OCI-M2 (cell line): ENCODE data around the gene HNRNPUL1.
"Not testable (repeated sequence)": the region's sequence is repeated elsewhere in the genome, so short reads cannot be mapped to it uniquely, and the experiment has no call there.

Experiments
- DNase-seq: peaks from one replicate; lab custom pipeline; 2025; ENCODE audit not compliant: unreplicated experiment; lab: John Stamatoyannopoulos, UW

The HNRNPUL1 gene

GRCh38 chr19:41263850-41264580, at the start of gene HNRNPUL1:
Gene HNRNPUL1, plus strand, starts transcription at chr19:41264372. Its CDS starts 132 bp downstream, at chr19:41264504.
- peak; percentile 99 for DNase-seq

- no peak for DNase-seq
Observed at GRCh38 chr19:41217741-41218140, 46.4 kb upstream of the HNRNPUL1 start.

GRCh38 chr19:41218249-41218614, 45.9 kb upstream of the HNRNPUL1 start:
- no peak for DNase-seq

DNA sequence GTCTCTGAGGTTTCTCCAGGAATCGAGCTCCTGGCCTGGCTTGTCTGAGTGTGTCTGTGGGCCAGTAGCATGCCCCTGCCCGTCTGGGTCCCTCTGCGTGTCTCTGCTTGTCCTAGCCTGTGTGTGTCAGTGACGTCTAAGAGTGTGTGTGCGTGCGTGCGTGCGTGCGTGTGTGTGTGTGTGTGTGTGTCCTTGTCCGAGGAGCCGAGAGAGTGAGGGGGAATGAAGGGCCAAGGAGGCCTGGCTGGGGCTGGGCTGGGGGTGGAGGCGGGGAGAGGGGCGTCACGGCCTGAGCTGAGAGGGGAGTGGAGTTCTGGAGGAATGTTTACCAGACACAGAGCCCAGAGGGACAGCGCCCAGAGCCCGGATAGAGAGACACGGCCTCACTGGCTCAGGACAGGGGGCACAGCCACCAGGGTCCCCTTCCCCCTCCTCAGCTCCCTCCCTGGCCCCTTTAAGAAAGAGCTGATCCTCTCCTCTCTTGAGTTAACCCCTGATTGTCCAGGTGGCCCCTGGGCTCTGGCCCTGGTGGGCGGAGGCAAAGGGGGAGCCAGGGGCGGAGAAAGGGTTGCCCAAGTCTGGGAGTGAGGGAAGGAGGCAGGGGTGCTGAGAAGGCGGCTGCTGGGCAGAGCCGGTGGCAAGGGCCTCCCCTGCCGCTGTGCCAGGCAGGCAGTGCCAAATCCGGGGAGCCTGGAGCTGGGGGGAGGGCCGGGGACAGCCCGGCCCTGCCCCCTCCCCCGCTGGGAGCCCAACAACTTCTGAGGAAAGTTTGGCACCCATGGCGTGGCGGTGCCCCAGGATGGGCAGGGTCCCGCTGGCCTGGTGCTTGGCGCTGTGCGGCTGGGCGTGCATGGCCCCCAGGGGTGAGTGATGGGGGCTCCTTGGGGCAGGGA, 45.3 kb upstream of the HNRNPUL1 start, which contains the start of gene AXL:
AXL (plus strand) TSS at position 609 of the 893 bp plus-strand sequence; CDS start at position 779, 170 bp downstream.
- DNase-seq, result peak; percentile 54

- peak; percentile 81 for DNase-seq
Observed at GRCh38 chr19:41219924-41220567, 44.1 kb upstream of the HNRNPUL1 start.

- no peak for DNase-seq
Observed at GRCh38 chr19:41220811-41221210, 43.4 kb upstream of the HNRNPUL1 start.

GRCh38 chr19:41221514-41222205, 42.5 kb upstream of the HNRNPUL1 start:
- no peak for DNase-seq

- no peak for DNase-seq
Observed at GRCh38 chr19:41222240-41222639, 41.9 kb upstream of the HNRNPUL1 start.

DNA sequence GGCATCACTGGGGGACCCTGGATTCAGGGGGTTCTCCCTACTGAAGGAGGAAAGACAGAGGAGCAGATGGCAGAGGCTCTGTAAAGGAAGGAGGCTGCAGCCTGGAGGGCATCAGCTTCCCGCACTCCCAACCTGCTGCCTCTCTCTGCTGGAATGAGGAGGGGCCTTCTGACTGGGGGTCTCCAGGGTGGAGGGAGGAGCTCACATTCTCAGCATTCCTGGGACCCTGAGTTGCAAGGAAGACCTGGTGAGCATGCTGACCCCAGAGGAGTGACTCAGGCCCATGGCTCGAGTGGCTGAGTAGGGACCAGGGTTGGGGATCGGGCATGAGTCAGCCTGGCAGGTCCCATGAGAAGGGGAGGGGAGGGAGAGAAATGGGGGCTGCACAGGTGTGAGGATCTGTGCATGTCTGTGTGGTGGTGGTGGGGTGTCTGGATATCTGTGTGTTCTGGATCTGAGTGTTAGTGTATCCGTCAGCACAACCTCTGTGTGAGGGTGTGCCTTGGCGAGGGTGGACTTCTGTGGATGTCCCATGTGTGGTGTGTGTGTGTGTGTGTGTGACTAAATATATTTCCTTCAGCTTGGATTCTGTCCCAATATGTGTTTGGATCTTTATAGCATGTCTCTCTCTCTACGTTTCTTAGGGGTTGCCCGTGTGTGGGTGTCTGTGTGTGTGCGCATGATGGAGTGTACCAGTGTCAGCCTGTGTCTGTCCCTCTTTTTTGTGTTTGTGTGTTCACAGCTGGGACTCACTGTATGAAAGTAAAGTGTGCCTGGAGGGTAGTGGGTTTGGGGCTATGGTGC, 40.5 kb upstream of the HNRNPUL1 start:
- no peak for DNase-seq

DNA sequence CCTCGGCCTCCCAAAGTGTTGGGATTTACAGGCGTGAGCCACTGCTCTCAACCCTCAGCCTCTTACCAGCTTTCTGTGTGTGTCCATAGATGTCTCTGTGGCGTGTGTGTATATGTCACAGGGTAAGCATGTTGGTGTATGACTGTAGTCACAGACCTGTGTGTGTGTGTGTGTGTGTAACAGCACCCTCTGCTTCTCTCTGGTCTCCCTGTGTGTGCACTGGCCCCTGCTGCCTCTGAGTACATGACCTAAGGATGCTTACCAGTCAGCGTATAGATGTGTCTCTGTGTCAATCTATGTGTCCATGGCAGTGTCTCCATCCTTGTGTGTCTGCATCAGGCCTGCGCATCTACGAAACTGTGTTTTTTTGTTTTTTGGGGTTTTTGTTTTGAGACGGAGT, 39.5 kb upstream of the HNRNPUL1 start:
- DNase-seq, result no peak

DNA sequence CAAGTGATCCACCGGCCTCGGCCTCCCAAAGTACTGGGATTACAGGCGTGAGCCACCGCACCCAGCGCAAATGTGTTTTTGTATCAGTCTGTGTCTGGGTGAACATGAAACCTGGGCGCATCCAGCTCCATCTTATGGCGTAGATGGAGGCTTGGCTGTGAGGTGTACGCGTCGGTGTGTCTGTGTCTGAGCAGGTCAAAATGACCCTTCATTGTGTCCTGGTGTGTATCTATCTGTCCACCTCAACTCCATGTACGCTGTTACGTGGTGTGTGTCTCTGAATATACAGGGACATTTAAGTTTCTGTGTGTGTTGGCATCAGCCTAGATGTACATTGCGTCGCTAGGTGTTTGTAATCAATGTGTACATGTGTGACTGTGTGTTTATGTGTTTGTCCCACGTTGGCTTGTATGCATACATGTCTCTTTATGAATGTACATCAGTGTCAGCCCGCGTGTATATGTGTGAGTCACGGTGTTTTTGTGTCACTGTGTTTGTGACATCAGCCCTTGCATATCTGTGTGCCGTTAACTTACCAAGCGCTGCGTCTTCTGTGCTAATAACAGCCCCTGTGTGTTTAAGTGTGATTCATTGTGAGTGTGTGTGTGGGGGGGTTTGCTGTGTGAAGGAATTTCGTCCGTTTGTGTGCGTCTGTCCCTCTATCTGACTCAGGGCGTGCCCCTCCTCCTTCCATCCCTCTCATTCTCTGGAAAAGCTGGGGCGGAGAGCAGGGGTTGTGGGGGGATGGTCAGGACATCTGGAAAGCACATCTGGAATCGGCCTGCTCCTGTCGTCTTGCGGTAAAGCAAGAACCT, 38.7 kb upstream of the HNRNPUL1 start:
- DNase-seq, result no peak

DNA sequence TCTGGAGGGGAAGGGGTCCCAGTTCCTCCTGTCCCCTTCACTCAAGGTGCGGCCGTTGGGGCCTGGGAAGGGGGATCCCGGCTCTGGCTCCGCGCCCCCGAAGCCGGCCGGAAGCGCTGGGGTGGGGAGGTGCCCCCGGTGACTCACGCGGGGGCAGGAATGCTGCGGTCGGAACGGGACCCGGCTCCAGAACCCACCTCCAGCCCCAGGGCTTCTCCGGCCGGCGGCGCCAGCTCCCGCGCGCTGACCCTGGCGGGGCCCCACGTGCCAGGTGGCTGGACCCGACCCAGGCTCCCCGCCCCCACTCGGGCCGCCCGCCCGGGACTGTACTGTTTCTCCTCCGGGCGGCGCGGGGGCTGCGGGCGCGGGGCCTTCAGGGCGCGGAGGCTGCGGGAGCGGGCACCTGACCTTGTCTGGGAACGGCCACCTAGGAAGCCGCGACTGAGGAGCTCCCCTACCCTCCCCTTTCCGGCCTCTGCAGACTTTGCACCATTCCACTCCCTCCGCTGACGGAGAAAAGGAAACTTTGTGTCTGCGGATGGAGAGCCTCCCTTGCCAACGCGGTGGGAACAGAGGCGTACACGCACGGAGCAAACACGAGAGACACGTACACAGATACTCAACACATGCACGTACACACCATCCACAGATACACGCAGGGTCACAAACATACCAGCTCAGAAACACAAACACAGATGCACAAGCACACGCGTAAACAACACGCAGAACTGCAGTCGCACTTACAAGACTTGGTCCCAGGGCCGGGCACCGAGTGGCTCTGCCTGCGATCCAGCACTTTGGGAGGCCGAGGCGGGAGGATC, 37.9 kb upstream of the HNRNPUL1 start:
- no peak for DNase-seq

DNA sequence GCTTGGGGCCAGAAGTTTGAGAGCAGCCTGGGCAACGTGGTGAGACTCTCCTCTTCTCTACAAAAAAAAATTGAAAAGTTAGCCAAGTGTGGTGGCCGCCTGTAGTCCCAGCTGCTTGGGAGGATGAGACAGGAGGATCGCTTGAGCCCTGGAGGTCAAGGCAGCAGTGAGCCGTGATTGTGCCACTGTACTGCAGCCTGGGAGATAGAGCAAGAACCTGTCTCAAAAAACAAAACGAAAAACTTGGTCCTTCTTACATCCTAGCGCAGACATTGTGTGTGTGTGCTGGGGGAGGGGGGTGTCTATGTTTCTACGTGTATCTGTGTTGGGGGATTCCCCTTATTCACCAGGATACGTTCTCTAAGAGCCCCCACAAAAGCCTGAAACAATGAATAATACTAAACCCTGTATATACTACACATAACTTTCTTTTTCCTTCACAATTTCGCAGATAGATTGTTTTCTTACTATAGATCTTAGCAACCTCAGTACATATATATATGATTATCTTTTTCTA, 37.2 kb upstream of the HNRNPUL1 start:
- DNase-seq, result no peak

GRCh38 chr19:41228486-41228885, 35.7 kb upstream of the HNRNPUL1 start:
- no peak for DNase-seq

- not testable (repeated sequence) for DNase-seq
Observed at GRCh38 chr19:41229338-41229737, 34.8 kb upstream of the HNRNPUL1 start.

DNA sequence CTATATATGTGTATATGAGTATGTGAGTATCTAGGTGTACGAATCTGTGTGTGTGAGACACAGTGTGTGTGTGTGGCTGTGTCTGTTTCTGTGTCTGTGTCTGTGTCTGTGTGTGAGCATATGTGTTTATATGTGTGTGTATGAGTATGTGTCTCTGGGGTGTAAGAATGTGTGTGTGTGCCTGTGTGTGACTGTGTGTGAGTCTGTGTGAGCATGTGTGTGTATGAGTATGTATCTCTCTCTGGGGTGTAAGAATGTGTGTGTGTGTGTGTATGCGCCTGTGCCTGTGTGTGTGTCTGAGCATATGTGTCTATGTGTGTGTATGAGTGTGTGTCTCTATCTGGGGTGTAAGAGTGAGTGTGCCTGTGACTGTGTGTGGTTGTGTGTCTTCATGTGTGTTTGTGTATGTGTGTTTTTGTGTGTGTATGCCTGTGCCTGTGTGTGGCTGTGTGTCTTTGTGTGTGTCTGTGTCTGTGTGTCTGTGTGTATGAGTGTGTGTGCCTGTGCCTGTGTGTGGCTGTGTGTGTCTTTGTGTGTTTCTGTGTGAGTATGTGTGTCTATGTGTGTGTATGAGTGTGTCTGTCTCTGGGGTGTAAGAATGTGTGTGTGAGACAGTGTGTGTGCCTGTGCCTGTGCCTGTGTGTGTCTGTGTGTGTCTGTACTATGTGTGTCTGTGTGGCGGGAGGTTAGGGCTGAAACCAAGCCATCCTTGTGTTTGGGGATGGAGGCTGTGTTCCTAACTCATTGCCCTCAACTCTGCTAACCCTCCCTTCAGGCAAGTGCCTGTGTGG, 33.9 kb upstream of the HNRNPUL1 start:
- no peak for DNase-seq

- DNase-seq, result no peak
Observed at GRCh38 chr19:41232686-41233085, 31.5 kb upstream of the HNRNPUL1 start.
